GM18511 (cell line): Measurements from ENCODE around the gene LDLRAD1.
"Not testable (repeated sequence)": the region's sequence is repeated elsewhere in the genome, so short reads cannot be mapped to it uniquely, and the experiment has no call there.

Experiments used
- ATAC-seq: cut with Tn5 transposase; IDR thresholded peaks from one replicate; pipeline ENCODE4 v1.9.1; 2021; ENCODE audit warnings: mild to moderate bottlenecking, moderate library complexity; ENCODE audit not compliant: unreplicated experiment

The LDLRAD1 gene

DNA sequence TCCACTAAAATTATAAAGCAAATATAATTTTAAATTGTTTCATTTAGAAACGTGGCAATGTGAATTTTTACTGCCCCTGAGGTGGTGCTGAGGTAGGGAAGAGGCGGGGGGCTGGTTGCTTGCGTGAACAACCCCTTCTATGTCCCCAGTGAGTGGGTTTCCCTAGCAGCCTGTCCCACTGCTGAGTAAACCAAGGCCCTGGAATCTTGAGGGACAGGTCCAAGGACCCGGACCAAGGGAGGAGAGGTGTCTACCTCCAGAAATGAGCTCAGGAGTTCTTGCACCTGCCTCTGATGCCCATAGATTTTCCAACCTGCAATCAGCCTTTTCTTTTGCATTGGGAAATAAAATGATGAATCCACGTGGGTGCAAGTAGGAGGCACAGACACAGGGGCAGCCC is 649 bp upstream of the LDLRAD1 start:
- no peak for ATAC-seq

GRCh38 chr1:54016343-54017282 is 1.4 kb downstream of the LDLRAD1 start:
- ATAC-seq = no peak

- no peak for ATAC-seq
Observed at GRCh38 chr1:54014009-54014629, 3.9 kb downstream of the LDLRAD1 start.

DNA sequence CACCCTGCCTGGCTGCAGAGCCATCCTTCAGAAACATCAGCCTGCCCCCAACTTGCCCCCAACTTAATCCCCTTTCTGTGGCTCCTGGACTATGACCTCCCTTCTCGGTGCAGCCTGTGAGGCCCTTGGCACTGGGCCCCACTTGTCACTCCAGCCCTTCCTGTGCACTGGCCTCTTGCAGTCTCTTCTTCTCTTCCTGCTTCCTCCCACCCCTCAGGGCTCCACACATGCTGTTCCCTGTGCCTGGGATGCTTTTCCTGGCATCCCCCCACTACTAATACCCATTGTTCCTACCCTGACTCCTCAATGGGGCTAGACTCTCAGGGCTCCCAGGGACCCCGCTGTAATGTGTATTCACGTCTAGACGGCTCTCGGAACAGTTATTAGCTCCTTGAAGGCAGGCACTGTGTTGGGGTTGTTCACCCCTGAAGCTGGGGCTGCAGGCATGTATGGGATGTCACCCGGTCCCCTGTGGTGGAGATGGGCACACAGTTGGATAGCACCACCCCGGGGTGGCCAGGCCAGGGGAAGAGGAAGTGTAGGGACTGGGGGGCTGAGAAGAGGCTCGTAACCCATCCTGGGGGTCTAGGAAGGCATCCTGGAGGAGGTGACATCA is 4.5 kb downstream of the LDLRAD1 start:
- no peak for ATAC-seq

GRCh38 chr1:54012863-54013262 is 5.1 kb downstream of the LDLRAD1 start:
- no peak for ATAC-seq

DNA sequence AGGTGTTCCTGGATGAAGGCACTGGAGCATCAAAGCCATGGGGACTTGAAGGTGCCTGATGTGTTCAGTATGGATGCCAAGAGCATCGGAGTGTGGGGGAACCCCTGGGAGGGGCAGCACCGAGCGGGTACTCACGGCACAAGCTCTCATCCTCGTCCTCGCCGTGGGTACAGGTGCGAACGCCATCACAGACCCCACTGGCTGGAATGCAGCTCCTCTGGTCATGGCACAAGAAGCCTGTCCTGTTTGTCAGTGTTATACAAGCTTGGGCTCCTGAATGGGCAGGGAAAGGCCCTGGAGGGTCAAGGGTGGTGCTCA is 6.0 kb downstream of the LDLRAD1 start:
- no peak for ATAC-seq

DNA sequence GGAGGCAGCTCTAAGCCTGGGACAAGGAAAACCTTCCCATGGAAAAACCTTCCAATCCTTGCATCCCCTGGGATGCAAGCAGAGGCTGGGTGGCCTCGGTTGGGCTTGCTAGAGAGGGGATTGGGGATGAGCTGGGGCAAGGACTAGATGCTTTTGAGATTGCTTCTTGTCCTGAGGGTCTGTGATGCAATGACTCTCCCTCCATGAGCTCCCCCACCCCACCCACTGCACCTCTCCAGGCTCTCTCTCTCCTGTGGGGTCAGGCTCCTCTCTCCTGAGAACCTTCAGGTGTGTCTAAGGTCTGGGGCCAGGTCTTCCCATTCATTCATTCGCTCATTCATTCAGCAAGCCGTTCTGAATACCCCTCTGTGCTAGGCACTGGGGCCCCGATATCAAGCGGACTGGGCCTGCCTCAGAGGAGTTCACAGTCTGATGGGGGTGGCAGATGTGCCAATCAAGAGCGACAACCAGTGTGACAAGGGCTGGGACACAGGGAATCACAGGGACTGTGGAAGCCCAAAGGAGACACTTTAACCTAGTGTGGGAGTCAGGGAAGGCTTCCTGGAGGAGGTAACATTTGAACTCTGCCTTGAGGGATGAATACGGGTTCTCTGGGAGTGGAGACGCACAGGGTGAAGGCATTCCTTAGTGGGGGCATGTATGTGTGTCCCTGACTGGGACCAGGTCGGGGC is 6.5 kb downstream of the LDLRAD1 start:
- ATAC-seq = no peak

DNA sequence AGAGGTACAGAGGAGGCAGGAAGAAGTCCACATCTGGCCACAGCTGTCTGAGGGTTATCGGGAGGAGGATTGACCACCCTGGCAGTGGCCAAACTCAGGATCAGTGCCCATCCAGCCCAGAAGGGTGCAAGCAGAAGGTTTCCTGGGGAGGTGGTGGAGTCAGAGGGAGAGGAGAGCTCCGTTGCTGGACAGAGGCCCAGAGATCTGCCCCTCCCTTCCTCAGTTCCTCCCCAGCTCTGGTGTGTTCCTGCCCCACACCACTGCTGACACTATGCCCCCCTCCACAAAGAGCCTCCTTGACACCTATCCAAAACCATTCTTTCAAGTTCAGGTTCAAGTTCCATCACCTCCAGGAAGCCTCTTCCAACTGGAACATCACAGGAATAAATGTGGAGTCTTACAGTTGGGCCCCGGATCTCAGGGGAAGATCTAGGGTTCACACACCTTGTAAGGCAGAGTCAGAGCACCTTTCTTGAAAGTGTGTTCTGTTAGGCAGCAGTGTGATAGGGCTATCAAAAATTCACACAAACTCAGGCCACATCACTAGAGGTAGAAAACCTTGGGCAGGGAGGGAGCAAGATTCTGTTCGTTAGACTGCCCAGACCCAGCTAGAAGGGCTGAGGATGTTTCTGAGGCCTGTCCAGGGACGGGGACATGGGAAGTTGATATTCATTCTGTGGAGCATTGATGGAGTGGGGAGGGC is 7.4 kb downstream of the LDLRAD1 start:
- ATAC-seq = no peak

- no peak for ATAC-seq
Observed at GRCh38 chr1:54009406-54009805, 8.6 kb downstream of the LDLRAD1 start.

DNA sequence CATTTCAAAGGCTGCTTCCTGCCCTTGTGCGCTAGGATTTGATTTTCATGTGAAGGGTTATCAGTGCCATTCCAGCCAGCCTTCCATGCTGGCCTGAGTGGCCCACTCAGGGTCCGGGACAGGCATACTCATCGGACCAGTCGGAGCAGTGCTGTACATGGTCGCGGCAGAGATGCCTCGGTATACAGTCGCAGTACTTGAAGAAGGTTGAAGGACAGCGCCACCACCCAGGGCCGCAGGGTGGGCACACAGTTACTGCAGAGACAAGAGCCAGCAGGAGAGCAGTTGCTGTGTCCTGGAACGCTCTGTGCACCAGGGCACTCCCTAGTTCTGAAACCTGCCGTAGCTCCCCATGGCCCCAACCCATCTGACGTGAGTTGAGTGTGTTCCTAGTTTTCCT is 9.1 kb downstream of the LDLRAD1 start:
- no peak for ATAC-seq

GRCh38 chr1:54007613-54008012 is 10.4 kb downstream of the LDLRAD1 start:
- ATAC-seq = no peak

DNA sequence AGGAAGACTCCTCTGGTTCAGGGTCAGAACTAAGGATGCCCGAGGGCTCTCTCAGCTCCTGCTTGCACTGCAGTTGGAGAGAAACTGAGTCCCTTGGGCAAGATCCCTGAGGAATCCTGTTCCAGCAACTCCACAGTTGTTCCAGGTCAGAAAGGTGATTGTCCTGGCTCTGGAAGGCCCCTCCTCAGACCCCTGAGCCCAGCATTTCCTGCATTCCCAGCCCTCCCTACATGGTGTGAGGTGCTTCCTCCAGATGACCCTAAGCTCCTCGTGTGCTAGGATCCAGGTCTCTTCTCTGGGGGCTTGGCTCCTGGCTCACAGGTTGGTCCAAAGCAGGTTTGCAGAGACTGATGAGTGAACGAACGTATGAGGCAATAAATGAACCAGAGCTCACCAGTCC is 11.5 kb downstream of the LDLRAD1 start:
- ATAC-seq = no peak

GRCh38 chr1:54004481-54005049 is 13.4 kb downstream of the LDLRAD1 start:
- no peak for ATAC-seq

DNA sequence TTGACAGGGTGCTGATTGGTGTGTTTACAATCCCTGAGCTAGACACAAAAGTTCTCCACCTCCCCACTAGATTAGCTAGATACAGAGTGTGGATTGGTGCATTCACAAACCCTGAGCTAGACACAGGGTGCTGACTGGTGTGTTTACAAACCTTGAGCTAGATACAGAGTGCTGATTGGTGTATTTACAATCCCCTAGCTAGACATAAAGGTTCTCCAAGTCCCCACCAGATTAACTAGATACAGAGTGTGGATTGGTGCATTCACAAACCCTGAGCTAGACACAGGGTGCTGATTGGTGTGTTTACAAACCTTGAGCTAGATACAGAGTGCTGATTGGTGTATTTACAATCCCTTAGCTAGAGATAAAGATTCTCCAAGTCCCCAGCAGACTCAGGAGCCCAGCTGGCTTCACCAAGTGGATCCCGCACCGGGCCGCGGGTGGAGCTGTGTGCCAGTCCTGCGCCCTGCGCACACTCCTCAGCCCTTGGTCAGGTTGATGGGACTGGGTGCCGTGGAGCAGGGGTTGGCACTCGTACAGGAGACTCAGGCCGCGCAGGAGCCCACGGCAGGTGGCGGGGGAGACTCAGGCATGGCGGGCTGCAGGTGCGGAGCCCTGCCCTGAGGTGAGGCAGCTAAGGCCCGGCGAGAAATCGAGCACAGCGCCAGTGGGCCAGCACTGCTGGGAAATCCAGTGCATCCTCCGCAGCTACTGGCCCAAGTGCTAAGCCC is 14.1 kb downstream of the LDLRAD1 start:
- not testable (repeated sequence) for ATAC-seq

- no peak for ATAC-seq
Observed at GRCh38 chr1:54003249-54003646, 14.7 kb downstream of the LDLRAD1 start.

GRCh38 chr1:54002544-54003248 is 15.3 kb downstream of the LDLRAD1 start:
- ATAC-seq = no peak

DNA sequence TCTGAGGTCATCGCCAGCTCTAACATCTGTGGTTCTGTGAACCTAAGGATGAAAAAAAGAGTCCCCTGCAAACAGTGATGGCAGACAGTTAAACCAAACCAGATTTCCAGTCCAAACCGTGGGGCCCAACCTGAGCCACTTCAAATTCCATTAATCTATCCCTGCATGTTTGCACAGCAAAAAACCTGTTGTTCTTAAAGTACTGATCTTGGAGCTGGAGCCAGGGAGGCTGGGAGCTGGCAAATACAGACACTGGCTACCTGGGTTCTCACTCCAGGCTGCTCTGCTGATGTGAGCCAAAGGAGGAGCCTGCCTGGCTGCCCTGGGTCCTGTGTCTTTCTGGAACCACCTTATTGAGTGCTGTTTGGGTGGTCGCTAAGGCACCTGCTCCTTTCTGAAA is 16.4 kb downstream of the LDLRAD1 start:
- ATAC-seq = no peak

GRCh38 chr1:53999920-54000319 is 18.1 kb downstream of the LDLRAD1 start:
- no peak for ATAC-seq

DNA sequence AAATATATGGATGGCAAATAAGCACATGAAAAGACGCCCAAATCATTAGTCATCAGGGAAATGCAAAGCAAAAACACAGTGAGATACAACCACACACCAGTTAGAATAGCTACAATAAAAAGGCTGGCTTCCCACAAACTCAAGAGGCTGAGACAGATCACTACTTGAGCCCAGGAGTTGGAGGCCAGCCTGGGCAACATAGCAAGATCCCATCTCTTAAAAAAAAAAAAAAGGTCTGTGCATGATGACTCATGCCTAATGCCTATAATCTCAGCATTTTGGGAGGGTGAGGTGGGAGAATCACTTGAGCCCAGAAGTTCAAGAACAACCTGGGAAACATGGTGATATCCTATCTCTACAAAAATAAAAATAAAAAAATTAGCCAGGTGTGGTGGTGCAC is 19.8 kb downstream of the LDLRAD1 start:
- no peak for ATAC-seq
